ENCODE measurements around the gene DCXR. TPM values are rescaled to one million over a fixed set of nuclear protein-coding genes. Genes with fewer than 3 reads are reported as not detected.
A peak's percentile ranks its signal among the peaks of the same experiment; 100 is the strongest.

The DCXR gene
- total and polyA plus RNA-seq, 2 of the 13 experiments (the other 11 are each of a cell fraction or from before 2014, with no cell fraction given): 287 to 311 TPM

DNA sequence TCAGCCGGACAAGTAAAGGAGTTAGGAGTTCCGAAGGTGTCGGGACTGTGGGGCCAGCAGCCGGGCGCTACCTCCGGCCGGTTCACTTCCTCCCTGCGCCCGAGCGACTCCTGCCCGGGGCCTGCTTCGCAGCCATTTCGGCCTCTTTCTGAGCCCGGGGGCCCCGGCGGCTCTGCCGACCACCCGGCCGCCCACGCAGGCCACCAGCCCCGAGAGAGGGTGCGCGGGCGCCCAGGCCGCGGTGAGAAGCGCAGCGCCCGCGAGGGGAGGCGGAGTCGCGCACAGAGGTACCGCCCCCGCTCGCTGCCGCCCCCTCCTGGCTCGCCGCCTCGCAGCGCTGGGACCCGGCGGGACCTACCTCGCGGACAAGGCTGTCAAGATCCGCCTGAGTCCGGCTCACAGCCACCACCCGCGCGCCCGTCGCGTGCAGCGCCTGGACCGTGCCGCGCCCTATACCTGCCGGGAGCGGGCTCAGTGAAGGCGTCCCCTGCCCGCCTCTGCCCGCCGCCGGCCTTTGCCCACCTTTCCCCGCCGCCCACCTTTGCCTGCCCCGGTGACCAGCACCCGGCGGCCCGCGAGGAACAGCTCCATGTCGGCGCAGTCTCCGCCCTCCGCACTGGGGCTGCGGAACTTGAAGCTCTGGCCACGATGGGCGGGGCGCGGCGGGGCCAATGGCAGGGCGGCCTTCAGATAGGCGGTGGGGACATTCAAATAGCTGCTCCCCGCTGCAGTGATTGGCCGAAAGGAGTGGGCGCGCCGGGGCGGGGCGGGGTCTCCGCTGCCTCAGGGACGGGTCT, at the start of gene DCXR (continued):
- TF ChIP-seq, protein P1, sequence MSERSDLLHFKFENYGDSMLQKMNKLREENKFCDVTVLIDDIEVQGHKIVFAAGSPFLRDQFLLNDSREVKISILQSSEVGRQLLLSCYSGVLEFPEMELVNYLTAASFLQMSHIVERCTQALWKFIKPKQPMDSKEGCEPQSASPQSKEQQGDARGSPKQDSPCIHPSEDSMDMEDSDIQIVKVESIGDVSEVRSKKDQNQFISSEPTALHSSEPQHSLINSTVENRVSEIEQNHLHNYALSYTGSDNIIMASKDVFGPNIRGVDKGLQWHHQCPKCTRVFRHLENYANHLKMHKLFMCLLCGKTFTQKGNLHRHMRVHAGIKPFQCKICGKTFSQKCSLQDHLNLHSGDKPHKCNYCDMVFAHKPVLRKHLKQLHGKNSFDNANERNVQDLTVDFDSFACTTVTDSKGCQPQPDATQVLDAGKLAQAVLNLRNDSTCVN (CRISPR knock-in tag; IDR thresholded peaks at IDR 0.05; ENCODE audit: borderline replicate concordance): peak; percentile 87; the same call in 1 of the 2 replicates
- TF ChIP-seq NR2F1 (CRISPR knock-in tag; IDR thresholded peaks at IDR 0.05) (peak in 1 of 2 experiments; percentile 41; a peak in 1 of 4 replicates), ZNF430 (CRISPR knock-in tag; IDR thresholded peaks at IDR 0.05) (peak; percentile 76; the same call in 1 of the 2 replicates), SUZ12 (IDR thresholded peaks at IDR 0.05; ENCODE audit: low read depth, low read length) (no peak), TCF12 (IDR thresholded peaks at IDR 0.05) (no peak), TCF12 (CRISPR knock-in tag; IDR thresholded peaks at IDR 0.05) (peak; percentile 84; the same call in 1 of the 2 replicates), ZSCAN31 (CRISPR knock-in tag; IDR thresholded peaks at IDR 0.05; ENCODE audit: low read depth) (peak; percentile 82; the same call in 1 of the 2 replicates), SPEN (CRISPR knock-in tag; IDR thresholded peaks at IDR 0.05; ENCODE audit: low read depth) (peak; percentile 91), GFI1 (CRISPR knock-in tag; IDR thresholded peaks at IDR 0.05; ENCODE audit: borderline replicate concordance) (peak; percentile 22; the same call in 1 of the 2 replicates), REPIN1 (CRISPR knock-in tag; IDR thresholded peaks at IDR 0.05; ENCODE audit: borderline replicate concordance, low read depth) (peak; percentile 61; the same call in 1 of the 2 replicates), NFKB2 (CRISPR knock-in tag; IDR thresholded peaks at IDR 0.05; ENCODE audit: borderline replicate concordance) (peak; percentile 81; the same call in 1 of the 2 replicates), ZNF790 (CRISPR knock-in tag; IDR thresholded peaks at IDR 0.05; ENCODE audit: borderline replicate concordance) (peak; percentile 89; the same call in 1 of the 2 replicates), ATRX (CRISPR knock-in tag; IDR thresholded peaks at IDR 0.05; ENCODE audit: borderline replicate concordance) (no peak), HOXA5 (CRISPR knock-in tag; IDR thresholded peaks at IDR 0.05) (0 out of 2 replicates have a peak, but pooled peaks have one; percentile 50), SAFB2 (CRISPR knock-in tag; IDR thresholded peaks at IDR 0.05; ENCODE audit: borderline replicate concordance, low read depth) (peak; percentile 95; the same call in 1 of the 2 replicates), ZNF549 (CRISPR knock-in tag; IDR thresholded peaks at IDR 0.05) (no peak)
- TF ChIP-seq, protein P2, sequence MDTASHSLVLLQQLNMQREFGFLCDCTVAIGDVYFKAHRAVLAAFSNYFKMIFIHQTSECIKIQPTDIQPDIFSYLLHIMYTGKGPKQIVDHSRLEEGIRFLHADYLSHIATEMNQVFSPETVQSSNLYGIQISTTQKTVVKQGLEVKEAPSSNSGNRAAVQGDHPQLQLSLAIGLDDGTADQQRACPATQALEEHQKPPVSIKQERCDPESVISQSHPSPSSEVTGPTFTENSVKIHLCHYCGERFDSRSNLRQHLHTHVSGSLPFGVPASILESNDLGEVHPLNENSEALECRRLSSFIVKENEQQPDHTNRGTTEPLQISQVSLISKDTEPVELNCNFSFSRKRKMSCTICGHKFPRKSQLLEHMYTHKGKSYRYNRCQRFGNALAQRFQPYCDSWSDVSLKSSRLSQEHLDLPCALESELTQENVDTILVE (CRISPR knock-in tag; IDR thresholded peaks at IDR 0.05): no peak; the same call in 1 of the 2 replicates
- TF ChIP-seq, protein P3, sequence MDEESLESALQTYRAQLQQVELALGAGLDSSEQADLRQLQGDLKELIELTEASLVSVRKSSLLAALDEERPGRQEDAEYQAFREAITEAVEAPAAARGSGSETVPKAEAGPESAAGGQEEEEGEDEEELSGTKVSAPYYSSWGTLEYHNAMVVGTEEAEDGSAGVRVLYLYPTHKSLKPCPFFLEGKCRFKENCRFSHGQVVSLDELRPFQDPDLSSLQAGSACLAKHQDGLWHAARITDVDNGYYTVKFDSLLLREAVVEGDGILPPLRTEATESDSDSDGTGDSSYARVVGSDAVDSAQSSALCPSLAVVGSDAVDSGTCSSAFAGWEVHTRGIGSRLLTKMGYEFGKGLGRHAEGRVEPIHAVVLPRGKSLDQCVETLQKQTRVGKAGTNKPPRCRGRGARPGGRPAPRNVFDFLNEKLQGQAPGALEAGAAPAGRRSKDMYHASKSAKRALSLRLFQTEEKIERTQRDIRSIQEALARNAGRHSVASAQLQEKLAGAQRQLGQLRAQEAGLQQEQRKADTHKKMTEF (CRISPR knock-in tag; IDR thresholded peaks at IDR 0.05): peak; percentile 98
- TF ChIP-seq, protein P4, sequence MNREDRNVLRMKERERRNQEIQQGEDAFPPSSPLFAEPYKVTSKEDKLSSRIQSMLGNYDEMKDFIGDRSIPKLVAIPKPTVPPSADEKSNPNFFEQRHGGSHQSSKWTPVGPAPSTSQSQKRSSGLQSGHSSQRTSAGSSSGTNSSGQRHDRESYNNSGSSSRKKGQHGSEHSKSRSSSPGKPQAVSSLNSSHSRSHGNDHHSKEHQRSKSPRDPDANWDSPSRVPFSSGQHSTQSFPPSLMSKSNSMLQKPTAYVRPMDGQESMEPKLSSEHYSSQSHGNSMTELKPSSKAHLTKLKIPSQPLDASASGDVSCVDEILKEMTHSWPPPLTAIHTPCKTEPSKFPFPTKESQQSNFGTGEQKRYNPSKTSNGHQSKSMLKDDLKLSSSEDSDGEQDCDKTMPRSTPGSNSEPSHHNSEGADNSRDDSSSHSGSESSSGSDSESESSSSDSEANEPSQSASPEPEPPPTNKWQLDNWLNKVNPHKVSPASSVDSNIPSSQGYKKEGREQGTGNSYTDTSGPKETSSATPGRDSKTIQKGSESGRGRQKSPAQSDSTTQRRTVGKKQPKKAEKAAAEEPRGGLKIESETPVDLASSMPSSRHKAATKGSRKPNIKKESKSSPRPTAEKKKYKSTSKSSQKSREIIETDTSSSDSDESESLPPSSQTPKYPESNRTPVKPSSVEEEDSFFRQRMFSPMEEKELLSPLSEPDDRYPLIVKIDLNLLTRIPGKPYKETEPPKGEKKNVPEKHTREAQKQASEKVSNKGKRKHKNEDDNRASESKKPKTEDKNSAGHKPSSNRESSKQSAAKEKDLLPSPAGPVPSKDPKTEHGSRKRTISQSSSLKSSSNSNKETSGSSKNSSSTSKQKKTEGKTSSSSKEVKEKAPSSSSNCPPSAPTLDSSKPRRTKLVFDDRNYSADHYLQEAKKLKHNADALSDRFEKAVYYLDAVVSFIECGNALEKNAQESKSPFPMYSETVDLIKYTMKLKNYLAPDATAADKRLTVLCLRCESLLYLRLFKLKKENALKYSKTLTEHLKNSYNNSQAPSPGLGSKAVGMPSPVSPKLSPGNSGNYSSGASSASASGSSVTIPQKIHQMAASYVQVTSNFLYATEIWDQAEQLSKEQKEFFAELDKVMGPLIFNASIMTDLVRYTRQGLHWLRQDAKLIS (CRISPR knock-in tag; IDR thresholded peaks at IDR 0.05): peak; percentile 70; the same call in 1 of the 2 replicates
